Peyer's patch (tissue), 4 donors: ENCODE results near the gene ZCCHC8. TPM values are rescaled to one million over a fixed set of nuclear protein-coding genes. Genes with fewer than 3 reads are reported as not detected.
"Not testable (repeated sequence)": the region's sequence is repeated elsewhere in the genome, so short reads cannot be mapped to it uniquely, and the experiment has no call there.

Experiments used
- DNase-seq, 3 donors: peaks; one replicate each; pipeline ENCODE4 v3.0.0-alpha.2; 2017 to 2019
- H3K27ac ChIP-seq, 4 donors: fragments of 200-600 bp; sonication (generic); one replicate each; pipeline ENCODE4 v1.5.1; 2016 to 2019
- H3K27me3 ChIP-seq, 2 donors: fragments of 200-600 bp; sonication (generic); one replicate each; pipeline ENCODE4 v1.5.1; 2019
- H3K36me3 ChIP-seq, 3 donors: fragments of 200-600 bp; sonication (generic); one replicate each; pipeline ENCODE4 v1.5.1; 2016 to 2019
- H3K4me1 ChIP-seq, 4 donors: fragments of 200-600 bp; sonication (generic); one replicate each; pipeline ENCODE4 v1.5.1; 2016 to 2019
- H3K4me3 ChIP-seq, 4 donors: fragments of 200-600 bp; sonication (generic); 1 replicate in 3 of 4; 2 replicates in 1 of 4; pipeline ENCODE4 v1.5.1; 2016 to 2019; ENCODE audit warnings: mild to moderate bottlenecking in 1 of 4
- H3K9me3 ChIP-seq, 4 donors: fragments of 200-600 bp; sonication (generic); one replicate each; pipeline ENCODE4 v1.5.1; 2016 to 2019; ENCODE audit warnings: mild to moderate bottlenecking in 1 of 4
- POLR2A ChIP-seq, 2 donors: fragments of 450-650 bp; IDR thresholded peaks; one replicate each; pipeline ENCODE4 v1.5.1; 2017; ENCODE audit warnings: antibody characterized with exemption in 2 of 2, mild to moderate bottlenecking in 2 of 2, moderate library complexity in 2 of 2
- total RNA-seq, 4 donors: library from RNA; depleted of rRNA; stranded (reverse); fragments of >200 nt; gene quantifications; one replicate each; pipeline ENCODE4 v1.1.0, GENCODE V29; 2016
- TF ChIP-seq, protein P1 (sequence below), 6 experiments: fragments of 450-650 bp in 4 of 6; fragments of 200-600 bp in 2 of 6; sonication (generic) in 1 of 6; IDR thresholded peaks; one replicate each; pipeline ENCODE4 v1.5.1; 2017 to 2019; ENCODE audit warnings: antibody characterized with exemption in 6 of 6, mild to moderate bottlenecking in 3 of 6, moderate library complexity in 1 of 6

The ZCCHC8 gene
- total RNA-seq, 4 donors from 2014 or later = 20.5 to 59.4 (median 28.4) TPM

GRCh38 chr12:122437656-122438121 is 63.0 kb downstream of the ZCCHC8 start:
- H3K9me3 ChIP-seq = no peaks in the 10 kb centered on the region
- TF ChIP-seq, protein P1, sequence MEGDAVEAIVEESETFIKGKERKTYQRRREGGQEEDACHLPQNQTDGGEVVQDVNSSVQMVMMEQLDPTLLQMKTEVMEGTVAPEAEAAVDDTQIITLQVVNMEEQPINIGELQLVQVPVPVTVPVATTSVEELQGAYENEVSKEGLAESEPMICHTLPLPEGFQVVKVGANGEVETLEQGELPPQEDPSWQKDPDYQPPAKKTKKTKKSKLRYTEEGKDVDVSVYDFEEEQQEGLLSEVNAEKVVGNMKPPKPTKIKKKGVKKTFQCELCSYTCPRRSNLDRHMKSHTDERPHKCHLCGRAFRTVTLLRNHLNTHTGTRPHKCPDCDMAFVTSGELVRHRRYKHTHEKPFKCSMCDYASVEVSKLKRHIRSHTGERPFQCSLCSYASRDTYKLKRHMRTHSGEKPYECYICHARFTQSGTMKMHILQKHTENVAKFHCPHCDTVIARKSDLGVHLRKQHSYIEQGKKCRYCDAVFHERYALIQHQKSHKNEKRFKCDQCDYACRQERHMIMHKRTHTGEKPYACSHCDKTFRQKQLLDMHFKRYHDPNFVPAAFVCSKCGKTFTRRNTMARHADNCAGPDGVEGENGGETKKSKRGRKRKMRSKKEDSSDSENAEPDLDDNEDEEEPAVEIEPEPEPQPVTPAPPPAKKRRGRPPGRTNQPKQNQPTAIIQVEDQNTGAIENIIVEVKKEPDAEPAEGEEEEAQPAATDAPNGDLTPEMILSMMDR (IDR thresholded peaks at IDR 0.05) = no peak
- no peak for TF ChIP-seq POLR2A (IDR thresholded peaks at IDR 0.05)
- DNase-seq = no peak
- no peaks in the 10 kb centered on the region for H3K27me3 ChIP-seq
- H3K36me3 ChIP-seq = no peaks in the 10 kb centered on the region
- no peak overlapping the region for H3K27ac ChIP-seq
- no peak overlapping the region for H3K4me3 ChIP-seq
- H3K4me1 ChIP-seq = no peaks in the 10 kb centered on the region

DNA sequence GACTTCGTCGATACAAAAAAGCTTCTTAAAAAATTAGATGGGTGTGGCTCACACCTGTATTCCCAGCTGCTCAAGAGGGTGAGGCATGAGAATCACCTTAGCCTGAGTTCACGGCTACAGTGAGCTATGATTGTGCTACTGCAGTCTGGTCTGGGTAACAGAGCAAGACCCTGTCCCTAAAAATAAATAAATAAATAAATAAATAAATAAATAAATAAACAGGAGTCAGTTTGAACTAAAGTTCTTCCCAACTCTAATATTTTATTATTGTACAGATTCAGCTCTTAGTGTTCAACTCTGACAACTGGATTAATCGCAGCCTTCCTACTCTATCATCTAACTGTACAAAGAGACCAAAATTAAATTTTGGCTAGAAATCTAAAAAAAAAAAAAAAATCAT is 65.5 kb downstream of the ZCCHC8 start:
- no peaks in the 10 kb centered on the region for H3K4me1 ChIP-seq
- H3K27me3 ChIP-seq = no peaks in the 10 kb centered on the region
- TF ChIP-seq, protein P1 (IDR thresholded peaks at IDR 0.05) = no peak
- TF ChIP-seq POLR2A (IDR thresholded peaks at IDR 0.05) = no peak
- no peaks in the 10 kb centered on the region for H3K36me3 ChIP-seq
- H3K9me3 ChIP-seq = no peaks in the 10 kb centered on the region
- H3K27ac ChIP-seq = no peak overlapping the region
- no peak overlapping the region for H3K4me3 ChIP-seq
- DNase-seq = no peak

GRCh38 chr12:122429043-122429442 is 71.7 kb downstream of the ZCCHC8 start:
- H3K27me3 ChIP-seq, H3K36me3 ChIP-seq, H3K4me3 ChIP-seq, H3K9me3 ChIP-seq, H3K27ac ChIP-seq, DNase-seq, H3K4me1 ChIP-seq: not testable (repeated sequence)

- no peak for DNase-seq
- no peak for TF ChIP-seq POLR2A (IDR thresholded peaks at IDR 0.05)
- TF ChIP-seq, protein P1 (IDR thresholded peaks at IDR 0.05) = no peak
Measured at GRCh38 chr12:122427403-122427802, 73.3 kb downstream of the ZCCHC8 start.

DNA sequence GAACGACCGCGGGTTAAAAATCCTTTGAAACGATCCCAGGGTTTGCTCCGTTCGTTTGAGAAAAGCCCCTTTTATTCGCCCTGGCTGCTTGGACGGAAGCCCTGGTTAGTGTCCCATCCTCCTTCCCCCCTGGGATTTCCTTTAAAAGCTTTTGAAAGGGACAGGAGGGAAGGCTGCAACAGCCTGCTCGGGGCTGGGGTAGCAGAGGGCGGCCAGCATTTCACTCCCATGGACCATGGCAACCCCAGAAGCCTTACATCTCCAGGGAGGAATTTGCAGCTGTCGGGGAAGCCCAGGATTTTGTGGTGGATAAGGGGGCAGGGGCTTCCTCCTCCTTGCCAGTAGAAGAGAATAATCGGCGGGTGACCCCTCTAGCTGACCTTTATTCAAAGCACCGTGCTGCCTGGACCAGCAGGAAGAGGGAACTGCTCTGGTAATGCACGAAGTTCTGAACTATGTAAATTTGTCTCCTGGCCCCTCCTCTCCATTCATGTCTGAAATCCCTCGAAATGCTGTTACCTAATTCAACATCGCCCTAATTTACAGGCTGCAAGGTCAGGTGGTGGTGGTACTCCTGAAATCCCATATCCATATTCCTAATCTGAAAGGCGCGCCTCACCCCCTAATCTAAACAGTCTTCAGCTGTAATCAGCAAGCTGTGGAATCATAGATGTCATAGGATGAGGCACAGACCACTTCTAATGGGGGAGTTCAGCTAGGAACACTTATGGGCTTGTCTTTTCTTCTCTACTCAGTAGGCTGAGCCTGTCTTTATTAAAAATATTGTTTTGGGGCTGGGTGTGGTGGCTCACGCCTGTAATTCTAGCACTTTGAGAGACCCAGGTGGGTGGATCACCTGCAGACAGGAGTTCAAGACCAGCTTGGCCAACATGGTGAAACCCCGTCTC is 77.2 kb downstream of the ZCCHC8 start:
- TF ChIP-seq, protein P1 (IDR thresholded peaks at IDR 0.05) = no peak
- TF ChIP-seq POLR2A (IDR thresholded peaks at IDR 0.05) = no peak
- peak overlapping the region; percentile 25 to 100 (median 84) for H3K27ac ChIP-seq
- peaks cover 0 to 22% (median 15%) of the 10 kb centered on the region in 4 donors for H3K4me1 ChIP-seq
- H3K27me3 ChIP-seq = no peaks in the 10 kb centered on the region
- H3K4me3 ChIP-seq = peak overlapping the region; percentile 45 to 99 (median 96)
- peak in 2 of 3 donors; percentile 51 to 56 for DNase-seq
- H3K36me3 ChIP-seq = no peaks in the 10 kb centered on the region
- no peaks in the 10 kb centered on the region for H3K9me3 ChIP-seq

More at GRCh38 chr12:122427403-122427802, 73.3 kb downstream of the ZCCHC8 start:
- no peaks in the 10 kb centered on the region for H3K36me3 ChIP-seq
- no peak overlapping the region for H3K4me3 ChIP-seq
- H3K27me3 ChIP-seq = no peaks in the 10 kb centered on the region
- no peaks in the 10 kb centered on the region for H3K9me3 ChIP-seq
- H3K4me1 ChIP-seq = peaks cover 0 to 9% (median 4%) of the 10 kb centered on the region in 4 donors
- no peak overlapping the region for H3K27ac ChIP-seq

DNA sequence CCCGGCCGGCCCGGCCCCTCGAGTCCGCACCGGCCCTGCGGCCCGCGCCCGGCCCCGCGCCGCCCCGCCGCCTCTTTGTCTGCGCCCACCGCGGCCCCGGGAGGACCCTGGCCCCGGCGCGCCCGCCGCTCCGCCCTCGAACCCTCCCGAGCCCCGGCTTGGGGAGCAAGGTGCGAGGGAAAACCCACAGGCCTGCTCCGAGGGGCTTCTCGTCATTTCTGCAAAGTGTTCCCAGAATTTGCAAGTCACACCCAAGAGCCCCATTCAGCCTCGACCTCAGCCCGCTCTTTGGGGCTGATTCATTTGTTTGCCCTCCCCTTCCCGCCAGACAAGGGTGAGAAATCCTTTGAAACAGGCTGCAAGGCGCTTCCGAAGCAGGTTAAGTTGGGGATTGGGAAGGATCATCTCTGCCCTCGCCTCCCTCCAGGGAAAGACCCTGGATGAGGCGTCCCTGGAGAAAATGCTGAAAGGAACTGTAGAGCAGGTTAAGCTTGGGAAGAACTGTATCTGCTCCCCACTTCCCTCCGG is 77.9 kb downstream of the ZCCHC8 start:
- H3K4me3 ChIP-seq = peak overlapping the region; percentile 45 to 99 (median 96)

More for the DNA sequence above, 77.9 kb downstream of the ZCCHC8 start:
- Histone ChIP-seq H3K36me3 (no peaks in the 10 kb centered on the region), H3K4me1 (peaks cover 0 to 28% (median 15%) of the 10 kb centered on the region in 4 donors), H3K27ac (peak overlapping the region; percentile 25 to 100 (median 84)), H3K9me3 (no peaks in the 10 kb centered on the region), H3K27me3 (no peaks in the 10 kb centered on the region)
- TF ChIP-seq POLR2A (IDR thresholded peaks at IDR 0.05) = no peak
- TF ChIP-seq, protein P1 (IDR thresholded peaks at IDR 0.05) = no peak
- peak in 2 of 3 donors; percentile 26 to 52 for DNase-seq
